CD14-positive monocyte (primary cell): ENCODE measurements around the gene CFTR. TPM values are rescaled to one million over a fixed set of nuclear protein-coding genes. Genes with fewer than 3 reads are reported as not detected.

Experiments used
- DNase-seq, 3 donors: peaks; one replicate each; pipeline ENCODE4 v3.0.0-alpha.2; 2011 to 2022
- H2AFZ ChIP-seq: 2 replicates; pipeline ENCODE4 v1.6.0; 2012; ENCODE audit warnings: mild to moderate bottlenecking, low read depth, low read length, inconsistent platforms; ENCODE audit not compliant: insufficient read depth, poor library complexity, severe bottlenecking
- H3K27ac ChIP-seq, 2 donors: 1 replicate in 1 of 2; 2 replicates in 1 of 2; pipeline ENCODE4 v1.5.1; 2012 to 2013; ENCODE audit warnings: low read length in 2 of 2, control low read depth in 1 of 2, inconsistent platforms in 1 of 2, low read depth in 1 of 2, mild to moderate bottlenecking in 1 of 2
- H3K27me3 ChIP-seq, 2 donors: one replicate each; pipeline versions ENCODE4 v1.6.0 to v1.6.1; 2011 to 2013; ENCODE audit warnings: low read length in 2 of 2; ENCODE audit not compliant: control insufficient read depth in 2 of 2, insufficient read depth in 2 of 2
- H3K36me3 ChIP-seq, 2 donors: replicated peaks in 1 of 2; 1 replicate in 1 of 2; 2 replicates in 1 of 2; pipeline versions ENCODE4 v1.5.1 to v1.6.1; 2012 to 2013; ENCODE audit warnings: low read length in 2 of 2, control low read depth in 1 of 2, inconsistent platforms in 1 of 2, mild to moderate bottlenecking in 1 of 2; ENCODE audit not compliant: insufficient read depth in 2 of 2, control insufficient read depth in 1 of 2
- H3K4me1 ChIP-seq, 2 donors: 1 replicate in 1 of 2; 2 replicates in 1 of 2; pipeline versions ENCODE4 v1.5.1 to v1.6.1; 2012 to 2013; ENCODE audit warnings: low read length in 2 of 2, control low read depth in 1 of 2, inconsistent platforms in 1 of 2, mild to moderate bottlenecking in 1 of 2, moderate library complexity in 1 of 2; ENCODE audit not compliant: insufficient read depth in 2 of 2, control insufficient read depth in 1 of 2
- H3K4me2 ChIP-seq: replicated peaks from 2 replicates; pipeline ENCODE3; 2012; ENCODE audit warnings: low read length, moderate library complexity, mild to moderate bottlenecking; ENCODE audit not compliant: poor library complexity, severe bottlenecking; ENCODE audit errors: extremely low read depth
- H3K4me3 ChIP-seq, 3 experiments: fragments of 200-600 bp in 1 of 3; sonication (generic) in 1 of 3; replicated peaks in 1 of 3; 1 replicate in 2 of 3; 2 replicates in 1 of 3; pipeline ENCODE4 v1.5.1; 2011 to 2013; ENCODE audit warnings: low read length in 3 of 3, mild to moderate bottlenecking in 3 of 3, control low read depth in 2 of 3, low read depth in 2 of 3, inconsistent platforms in 1 of 3, moderate library complexity in 1 of 3
- H3K79me2 ChIP-seq: 2 replicates; pipeline ENCODE4 v1.6.0; 2012; ENCODE audit warnings: mild to moderate bottlenecking, control low read depth, inconsistent platforms, low read length, moderate library complexity; ENCODE audit not compliant: insufficient read depth
- H3K9ac ChIP-seq: 2 replicates; pipeline ENCODE4 v1.6.0; 2017; ENCODE audit warnings: low read length, mild to moderate bottlenecking; ENCODE audit not compliant: insufficient read depth, poor library complexity, severe bottlenecking
- H3K9me3 ChIP-seq, 2 donors: replicated peaks in 1 of 2; 1 replicate in 1 of 2; 2 replicates in 1 of 2; pipeline versions ENCODE4 v1.5.1 to v1.6.1; 2012 to 2013; ENCODE audit warnings: low read length in 2 of 2, control low read depth in 1 of 2; ENCODE audit not compliant: control insufficient read depth in 1 of 2, insufficient read depth in 1 of 2
- H4K20me1 ChIP-seq: 2 replicates; pipeline ENCODE4 v1.6.0; 2012; ENCODE audit warnings: mild to moderate bottlenecking, low read length, control low read depth, moderate library complexity; ENCODE audit not compliant: insufficient read depth
- H3K27ac Mint-ChIP-seq, 7 donors: one replicate each; pipeline ENCODE4 v1.8.0; 2020; ENCODE audit warnings: mild to moderate bottlenecking in 7 of 7, mixed read lengths in 7 of 7, moderate library complexity in 6 of 7, inconsistent platforms in 2 of 7
- H3K27me3 Mint-ChIP-seq, 3 donors: one replicate each; pipeline ENCODE4 v1.8.0; 2021 to 2022; ENCODE audit warnings: low read depth in 3 of 3, mild to moderate bottlenecking in 3 of 3, mixed read lengths in 3 of 3, moderate library complexity in 3 of 3, inconsistent platforms in 1 of 3
- H3K36me3 Mint-ChIP-seq, 2 donors: one replicate each; pipeline ENCODE4 v1.8.0; 2020; ENCODE audit warnings: mixed read lengths in 2 of 2, inconsistent platforms in 1 of 2, mild to moderate bottlenecking in 1 of 2
- H3K4me1 Mint-ChIP-seq: one replicate; pipeline ENCODE4 v1.8.0; 2020; ENCODE audit warnings: mild to moderate bottlenecking, mixed read lengths
- H3K4me3 Mint-ChIP-seq, 2 donors: one replicate each; pipeline ENCODE4 v1.8.0; 2020; ENCODE audit warnings: mild to moderate bottlenecking in 2 of 2, mixed read lengths in 2 of 2, moderate library complexity in 1 of 2
- H3K9me3 Mint-ChIP-seq, 7 donors: one replicate each; pipeline ENCODE4 v1.8.0; 2020 to 2022; ENCODE audit warnings: mixed read lengths in 7 of 7, mild to moderate bottlenecking in 6 of 7, moderate library complexity in 6 of 7, inconsistent platforms in 2 of 7
- CTCF ChIP-seq: fragments of 200-600 bp; IDR thresholded peaks from one replicate; pipeline ENCODE4 v1.8.0; 2022; ENCODE audit warnings: antibody characterized with exemption, mild to moderate bottlenecking
- WGBS: methylation state at CpG from one replicate; pipeline ENCODE4 v1.1.5; 2013; ENCODE audit warnings: missing lambda C conversion rate; ENCODE audit not compliant: insufficient coverage; 5-methylcytosine and 5-hydroxymethylcytosine counted together
- intact Hi-C, 2 donors: fragments of 100-400 bp; cut with micrococcal nuclease; formaldehyde crosslinking; loops; one replicate each; pipeline versions ENCODE4 v1.15.0 to v1.15.1; 2023
- polyA plus RNA-seq, 3 donors: library from polyadenylated mRNA; depleted of rRNA in 1 of 3; unstranded in 2 of 3; stranded (reverse) in 1 of 3; fragments of 300-500 nt in 2 of 3; fragments of >200 nt in 1 of 3; fragmentation: Illumina TruSeq in 2 of 3; gene quantifications; 1 replicate in 2 of 3; 2 replicates in 1 of 3; pipeline ENCODE4 v1.2.3, GENCODE V29; 2012 to 2021

The CFTR gene
- polyA plus RNA-seq, 3 donors: not detected

GRCh38 chr7:117587931-117588330 lies 108.1 kb downstream of the CFTR start:
- Histone ChIP-seq H3K4me2 (no peak overlapping the region), H3K79me2 (no peaks in the 10 kb centered on the region), H3K4me3 (no peak overlapping the region), H3K9me3 (no peaks in the 10 kb centered on the region), H3K36me3 (no peaks in the 10 kb centered on the region), H3K9ac (no peak overlapping the region), H3K4me1 (no peaks in the 10 kb centered on the region), H3K27ac (no peak overlapping the region), H3K27me3 (no peaks in the 10 kb centered on the region), H2AFZ (no peak overlapping the region), H4K20me1 (no peaks in the 10 kb centered on the region)
- Mint-ChIP-seq H3K4me1 (no peaks in the 10 kb centered on the region), H3K9me3 (peaks cover 0 to 3% (median 0%) of the 10 kb centered on the region in 7 donors), H3K27ac (no peak overlapping the region), H3K27me3 (peaks cover 0 to 3% (median 2%) of the 10 kb centered on the region in 3 donors), H3K36me3 (no peaks in the 10 kb centered on the region), H3K4me3 (no peak overlapping the region)
- TF ChIP-seq CTCF: no peak
- intact Hi-C loops: no loop called here
- no CpG with 5 or more reads among the region's 1 CpG for WGBS
- no peak for DNase-seq

GRCh38 chr7:117588352-117588794 lies 108.5 kb downstream of the CFTR start:
- Histone ChIP-seq H3K4me1 (no peaks in the 10 kb centered on the region), H3K4me2 (no peak overlapping the region), H3K9ac (no peak overlapping the region), H3K36me3 (no peaks in the 10 kb centered on the region), H3K9me3 (no peaks in the 10 kb centered on the region), H3K27me3 (no peaks in the 10 kb centered on the region), H3K27ac (no peak overlapping the region), H3K4me3 (no peak overlapping the region), H3K79me2 (no peaks in the 10 kb centered on the region), H4K20me1 (no peaks in the 10 kb centered on the region), H2AFZ (no peak overlapping the region)
- Mint-ChIP-seq H3K9me3 (peaks cover 0 to 3% (median 0%) of the 10 kb centered on the region in 7 donors), H3K36me3 (no peaks in the 10 kb centered on the region), H3K27ac (no peak overlapping the region), H3K4me3 (no peak overlapping the region), H3K27me3 (peaks cover 0 to 3% (median 2%) of the 10 kb centered on the region in 3 donors), H3K4me1 (no peaks in the 10 kb centered on the region)
- intact Hi-C loops: no loop called here
- DNase-seq: no peak
- WGBS: no CpG with 5 or more reads among the region's 1 CpG
- no peak for TF ChIP-seq CTCF
